Activated T-cell treated with anti-CD3 and anti-CD28 coated beads, Interleukin-2, amount 50 U/mL, for 4 hours (primary cell): Measurements from ENCODE around the gene PPP1CB. TPM values are rescaled to one million over a fixed set of nuclear protein-coding genes. Genes with fewer than 3 reads are reported as not detected.

Experiments used
- ATAC-seq, 2 donors: fragments of 200-7000 bp; cut with Tn5 transposase; one replicate each; pipeline ENCODE4 v1.10.0; 2021
- DNase-seq: peaks from one replicate; pipeline ENCODE4 v3.0.0-alpha.2; 2020
- H3K27me3 Mint-ChIP-seq: one replicate; pipeline ENCODE4 v1.8.0; 2021; ENCODE audit warnings: low read depth, mixed read lengths
- H3K36me3 Mint-ChIP-seq: one replicate; pipeline ENCODE4 v1.8.0; 2022; ENCODE audit warnings: mixed read lengths; ENCODE audit not compliant: insufficient read depth
- H3K4me1 Mint-ChIP-seq: one replicate; pipeline ENCODE4 v1.8.0; 2021; ENCODE audit warnings: low read depth, mixed read lengths
- H3K4me3 Mint-ChIP-seq: one replicate; pipeline ENCODE4 v1.8.0; 2021; ENCODE audit warnings: mild to moderate bottlenecking, moderate library complexity, mixed read lengths
- H3K9me3 Mint-ChIP-seq: one replicate; pipeline ENCODE4 v1.8.0; 2021; ENCODE audit warnings: mixed read lengths
- total RNA-seq, 3 donors: library from RNA; stranded (reverse); gene quantifications; one replicate each; pipeline ENCODE4 v1.2.1, GENCODE V29; 2021

PPP1CB gene
- total RNA-seq, 3 donors from 2014 or later: 197 to 224 (median 210) TPM

GRCh38 chr2:28828382-28828781, 76.8 kb downstream of the PPP1CB start:
- peaks cover 2% of the 10 kb centered on the region for H3K27me3 Mint-ChIP-seq
- no peaks in the 10 kb centered on the region for H3K36me3 Mint-ChIP-seq
- DNase-seq (no peak), ATAC-seq (no peak)
- no peak overlapping the region for H3K4me3 Mint-ChIP-seq
- no peaks in the 10 kb centered on the region for H3K4me1 Mint-ChIP-seq
- H3K9me3 Mint-ChIP-seq: no peaks in the 10 kb centered on the region

- ATAC-seq (no peak), DNase-seq (no peak)
- no peaks in the 10 kb centered on the region for H3K36me3 Mint-ChIP-seq
- no peak overlapping the region for H3K4me3 Mint-ChIP-seq
- H3K4me1 Mint-ChIP-seq: no peaks in the 10 kb centered on the region
- H3K9me3 Mint-ChIP-seq: no peaks in the 10 kb centered on the region
- H3K27me3 Mint-ChIP-seq: peaks cover 2% of the 10 kb centered on the region
These were observed 82.3 kb downstream of the PPP1CB start for GRCh38 chr2:28833740-28834470.

- no peaks in the 10 kb centered on the region for H3K4me1 Mint-ChIP-seq
- no peaks in the 10 kb centered on the region for H3K36me3 Mint-ChIP-seq
- ATAC-seq: no peak
- peaks cover 2% of the 10 kb centered on the region for H3K27me3 Mint-ChIP-seq
- H3K9me3 Mint-ChIP-seq: no peaks in the 10 kb centered on the region
- no peak overlapping the region for H3K4me3 Mint-ChIP-seq
- DNase-seq: no peak
These were observed 84.2 kb downstream of the PPP1CB start for GRCh38 chr2:28835781-28836180.

- H3K27me3 Mint-ChIP-seq: peaks cover 2% of the 10 kb centered on the region
- H3K4me1 Mint-ChIP-seq: no peaks in the 10 kb centered on the region
- no peaks in the 10 kb centered on the region for H3K9me3 Mint-ChIP-seq
- ATAC-seq (no peak), DNase-seq (no peak)
- no peak overlapping the region for H3K4me3 Mint-ChIP-seq
- no peaks in the 10 kb centered on the region for H3K36me3 Mint-ChIP-seq
These were observed 87.3 kb downstream of the PPP1CB start for GRCh38 chr2:28838971-28839370.

- H3K9me3 Mint-ChIP-seq: no peaks in the 10 kb centered on the region
- H3K36me3 Mint-ChIP-seq: peaks cover 3% of the 10 kb centered on the region
- no peaks in the 10 kb centered on the region for H3K27me3 Mint-ChIP-seq
- no peaks in the 10 kb centered on the region for H3K4me1 Mint-ChIP-seq
- no peak overlapping the region for H3K4me3 Mint-ChIP-seq
- ATAC-seq (no peak), DNase-seq (no peak)
These were observed 90.4 kb downstream of the PPP1CB start for GRCh38 chr2:28842042-28842441.

Other genes starting within 250 kb of the PPP1CB start
- under 1 TPM in 2 of 3 donors, not detected in 1; 0.33 to 0.91 TPM for gene SPDYA, start 59.0 kb downstream of the PPP1CB start, total RNA-seq
- gene TRMT61B, start 118.5 kb downstream of the PPP1CB start, total RNA-seq: 10 to 100 TPM; 18.4 to 21.2 (median 21.0) TPM
- 100 to 1,000 TPM; 230 to 254 (median 250) TPM for gene WDR43, start 142.8 kb downstream of the PPP1CB start, total RNA-seq
- gene TOGARAM2, start 229.5 kb downstream of the PPP1CB start, total RNA-seq: 1 to 10 TPM; 2.3 to 7.6 (median 5.1) TPM